Ishikawa (cell line): ENCODE measurements around the gene SEPHS1.

Experiments
- CEBPB ChIP-seq: IDR thresholded peaks from 2 replicates; pipeline ENCODE4 v1.6.1; 2012
- CREB1 ChIP-seq: IDR thresholded peaks from 2 replicates; pipeline ENCODE4 v1.6.1; 2012; ENCODE audit warnings: low read depth
- EGR1 ChIP-seq: IDR thresholded peaks from 2 replicates; pipeline ENCODE4 v1.6.1; 2012
- EP300 ChIP-seq: IDR thresholded peaks from 2 replicates; pipeline ENCODE4 v1.6.1; 2012; ENCODE audit warnings: borderline replicate concordance
- FOXM1 ChIP-seq: IDR thresholded peaks from 2 replicates; pipeline ENCODE4 v1.6.1; 2012; ENCODE audit warnings: low read depth, borderline replicate concordance
- NFIC ChIP-seq: IDR thresholded peaks from 2 replicates; pipeline ENCODE4 v1.6.1; 2012
- RAD21 ChIP-seq: IDR thresholded peaks from 2 replicates; pipeline ENCODE4 v1.6.1; 2012; ENCODE audit warnings: low read depth
- TAF1 ChIP-seq: IDR thresholded peaks from 2 replicates; pipeline ENCODE4 v1.6.1; 2012; ENCODE audit warnings: low read depth, mild to moderate bottlenecking
- TCF12 ChIP-seq: IDR thresholded peaks from 2 replicates; pipeline ENCODE4 v1.6.1; 2012; ENCODE audit warnings: low read depth
- TEAD4 ChIP-seq: IDR thresholded peaks from 2 replicates; pipeline ENCODE4 v1.6.1; 2012
- YY1 ChIP-seq: IDR thresholded peaks from 2 replicates; pipeline ENCODE4 v1.6.1; 2012; ENCODE audit warnings: low read depth
- ZBTB7A ChIP-seq: IDR thresholded peaks from 2 replicates; pipeline ENCODE4 v1.6.1; 2012; ENCODE audit warnings: low read depth
- TF ChIP-seq, protein P1 (sequence below): IDR thresholded peaks from 2 replicates; pipeline ENCODE4 v1.6.1; 2012
- TF ChIP-seq, protein P2 (sequence below): IDR thresholded peaks from 2 replicates; pipeline ENCODE4 v1.6.1; 2012
- TF ChIP-seq, protein P3 (sequence below): IDR thresholded peaks from 2 replicates; pipeline ENCODE4 v1.6.1; 2012; ENCODE audit warnings: low read depth, mild to moderate bottlenecking

The SEPHS1 gene

DNA sequence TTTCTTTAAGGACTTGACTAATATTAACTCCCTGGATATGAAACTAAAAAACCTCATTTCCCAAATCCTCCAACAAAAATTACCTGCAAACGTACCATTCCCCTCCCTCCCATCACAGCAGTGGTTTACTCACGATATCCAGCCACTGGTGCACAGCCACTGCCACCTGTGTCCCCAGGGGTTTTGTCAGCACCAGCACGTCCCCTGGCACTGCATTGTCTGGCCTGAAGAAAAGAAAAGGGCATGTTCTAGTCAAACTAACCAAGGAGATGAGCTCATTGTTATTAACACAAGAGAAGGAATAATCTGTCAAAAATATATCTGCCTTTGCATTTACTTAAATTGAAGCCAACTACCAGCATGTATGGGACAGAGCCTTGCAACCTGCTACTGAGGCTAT is 18.5 kb downstream of the SEPHS1 start:
- TF ChIP-seq TAF1 (no peak), CREB1 (no peak), ZBTB7A (no peak), YY1 (no peak), TEAD4 (no peak), CEBPB (no peak), NFIC (no peak)
- TF ChIP-seq, protein P1, sequence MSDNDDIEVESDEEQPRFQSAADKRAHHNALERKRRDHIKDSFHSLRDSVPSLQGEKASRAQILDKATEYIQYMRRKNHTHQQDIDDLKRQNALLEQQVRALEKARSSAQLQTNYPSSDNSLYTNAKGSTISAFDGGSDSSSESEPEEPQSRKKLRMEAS, result no peak

DNA sequence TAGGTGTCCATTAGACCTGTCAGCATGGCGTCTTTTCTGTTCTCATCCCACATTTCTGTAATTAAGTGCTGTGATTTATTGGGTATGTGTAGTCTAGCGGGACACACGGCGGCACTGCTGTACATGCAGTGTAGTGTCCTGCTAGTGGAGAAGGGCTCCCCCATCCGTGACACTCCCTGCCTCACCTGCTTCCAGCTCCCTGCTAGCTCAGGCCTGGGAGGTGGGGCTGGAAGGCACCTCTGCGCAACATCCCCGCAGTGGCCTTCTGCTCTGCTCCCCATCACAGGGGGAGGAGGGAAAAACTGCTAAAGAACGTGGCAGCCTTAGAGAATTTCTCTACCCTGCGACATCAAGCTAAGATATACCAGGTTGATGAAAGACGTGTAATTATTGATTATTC is 19.5 kb downstream of the SEPHS1 start:
- TF ChIP-seq TAF1, result no peak
- no peak for TF ChIP-seq YY1
- no peak for TF ChIP-seq EP300
- TF ChIP-seq, protein P2, sequence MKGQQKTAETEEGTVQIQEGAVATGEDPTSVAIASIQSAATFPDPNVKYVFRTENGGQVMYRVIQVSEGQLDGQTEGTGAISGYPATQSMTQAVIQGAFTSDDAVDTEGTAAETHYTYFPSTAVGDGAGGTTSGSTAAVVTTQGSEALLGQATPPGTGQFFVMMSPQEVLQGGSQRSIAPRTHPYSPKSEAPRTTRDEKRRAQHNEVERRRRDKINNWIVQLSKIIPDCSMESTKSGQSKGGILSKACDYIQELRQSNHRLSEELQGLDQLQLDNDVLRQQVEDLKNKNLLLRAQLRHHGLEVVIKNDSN, result no peak
- TF ChIP-seq TEAD4, result no peak
- TF ChIP-seq NFIC, result no peak
- no peak for TF ChIP-seq EGR1
- no peak for TF ChIP-seq TCF12
- TF ChIP-seq, protein P3, sequence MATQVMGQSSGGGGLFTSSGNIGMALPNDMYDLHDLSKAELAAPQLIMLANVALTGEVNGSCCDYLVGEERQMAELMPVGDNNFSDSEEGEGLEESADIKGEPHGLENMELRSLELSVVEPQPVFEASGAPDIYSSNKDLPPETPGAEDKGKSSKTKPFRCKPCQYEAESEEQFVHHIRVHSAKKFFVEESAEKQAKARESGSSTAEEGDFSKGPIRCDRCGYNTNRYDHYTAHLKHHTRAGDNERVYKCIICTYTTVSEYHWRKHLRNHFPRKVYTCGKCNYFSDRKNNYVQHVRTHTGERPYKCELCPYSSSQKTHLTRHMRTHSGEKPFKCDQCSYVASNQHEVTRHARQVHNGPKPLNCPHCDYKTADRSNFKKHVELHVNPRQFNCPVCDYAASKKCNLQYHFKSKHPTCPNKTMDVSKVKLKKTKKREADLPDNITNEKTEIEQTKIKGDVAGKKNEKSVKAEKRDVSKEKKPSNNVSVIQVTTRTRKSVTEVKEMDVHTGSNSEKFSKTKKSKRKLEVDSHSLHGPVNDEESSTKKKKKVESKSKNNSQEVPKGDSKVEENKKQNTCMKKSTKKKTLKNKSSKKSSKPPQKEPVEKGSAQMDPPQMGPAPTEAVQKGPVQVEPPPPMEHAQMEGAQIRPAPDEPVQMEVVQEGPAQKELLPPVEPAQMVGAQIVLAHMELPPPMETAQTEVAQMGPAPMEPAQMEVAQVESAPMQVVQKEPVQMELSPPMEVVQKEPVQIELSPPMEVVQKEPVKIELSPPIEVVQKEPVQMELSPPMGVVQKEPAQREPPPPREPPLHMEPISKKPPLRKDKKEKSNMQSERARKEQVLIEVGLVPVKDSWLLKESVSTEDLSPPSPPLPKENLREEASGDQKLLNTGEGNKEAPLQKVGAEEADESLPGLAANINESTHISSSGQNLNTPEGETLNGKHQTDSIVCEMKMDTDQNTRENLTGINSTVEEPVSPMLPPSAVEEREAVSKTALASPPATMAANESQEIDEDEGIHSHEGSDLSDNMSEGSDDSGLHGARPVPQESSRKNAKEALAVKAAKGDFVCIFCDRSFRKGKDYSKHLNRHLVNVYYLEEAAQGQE, result no peak
- no peak for TF ChIP-seq ZBTB7A
- no peak for TF ChIP-seq FOXM1
- TF ChIP-seq CREB1, result no peak
- TF ChIP-seq RAD21, result no peak

DNA sequence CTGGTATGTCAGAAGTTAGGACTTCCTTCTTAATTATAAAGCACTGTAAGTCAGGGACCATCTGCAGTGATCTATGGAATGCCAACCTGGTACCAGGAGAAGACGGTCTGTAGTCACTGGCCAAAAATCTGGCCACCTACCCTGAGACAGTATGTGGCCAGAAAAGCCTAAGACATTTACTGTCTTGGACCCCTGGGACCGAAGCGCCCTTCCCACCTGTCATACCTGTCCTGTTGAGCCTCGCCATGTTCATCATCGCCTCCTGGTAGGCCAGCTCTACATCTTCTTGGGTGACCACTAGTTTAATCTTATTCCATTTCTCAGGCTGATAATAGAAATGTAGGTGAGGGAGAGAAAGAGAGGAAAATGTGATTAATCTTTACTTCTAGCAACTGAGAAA is 20.0 kb downstream of the SEPHS1 start:
- TF ChIP-seq, protein P2, result no peak
- TF ChIP-seq, protein P1, result no peak
- TF ChIP-seq CEBPB (no peak), TCF12 (no peak), TEAD4 (no peak), RAD21 (no peak), NFIC (no peak), EP300 (no peak), CREB1 (no peak), ZBTB7A (no peak), EGR1 (no peak), YY1 (no peak), FOXM1 (no peak), TAF1 (no peak)
- TF ChIP-seq, protein P3, result no peak

DNA sequence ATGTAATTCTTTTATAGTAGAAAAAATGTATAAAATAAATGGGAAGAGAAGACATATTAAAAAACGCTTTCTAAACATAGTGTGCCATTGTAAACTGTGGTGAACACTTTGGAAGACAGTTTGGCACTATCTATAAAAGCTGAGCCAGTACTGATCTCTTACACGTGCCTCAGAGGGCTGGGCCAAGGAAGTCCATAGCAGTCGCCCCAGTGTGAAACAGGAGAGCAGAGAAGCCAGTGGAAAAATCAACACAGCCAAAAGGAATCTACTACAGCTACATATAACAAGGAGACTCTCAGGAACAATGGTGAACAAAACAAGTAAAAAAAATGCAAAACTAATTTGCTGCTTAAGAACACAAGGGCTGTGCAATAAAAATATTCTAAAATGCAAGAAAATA is 20.6 kb downstream of the SEPHS1 start:
- TF ChIP-seq, protein P3, result no peak
- TF ChIP-seq YY1 (no peak), FOXM1 (no peak), NFIC (no peak), CEBPB (no peak), ZBTB7A (no peak), TCF12 (no peak), EGR1 (no peak), CREB1 (no peak), EP300 (no peak)
- TF ChIP-seq, protein P1, result no peak
- TF ChIP-seq, protein P2, result no peak
